ENCODE measurements around the gene MCC. TPM values are rescaled to one million over a fixed set of nuclear protein-coding genes. Genes with fewer than 3 reads are reported as not detected.

MCC gene
- total RNA-seq, 2 experiments from 2014 or later: 4.0 to 4.1 TPM

- H3K27ac Mint-ChIP-seq: no peak overlapping the region
- DNase-seq: no peak
- no peaks in the 10 kb centered on the region for H3K27me3 Mint-ChIP-seq
- CTCF ChIA-PET: interaction anchor here (0.6 to 1.2 kb wide), 2 partner anchors 36 to 223 kb away, joined by 3 to 4 read pairs; no protein-coding TSS in a partner anchor
- intact Hi-C loops (cut with micrococcal nuclease): no loop called here
- no peaks in the 10 kb centered on the region for H3K4me1 Mint-ChIP-seq (ENCODE audit: low read depth)
- POLR2A ChIA-PET: no interaction called here
- H3K36me3 Mint-ChIP-seq: no peaks in the 10 kb centered on the region
- H3K4me3 Mint-ChIP-seq: no peak overlapping the region
- H3K9me3 Mint-ChIP-seq: no peaks in the 10 kb centered on the region
Observed at GRCh38 chr5:113218906-113219517, 269.2 kb downstream of the MCC start.

GRCh38 chr5:113218200-113218599, 270.1 kb downstream of the MCC start:
- Mint-ChIP-seq H3K9me3 (no peaks in the 10 kb centered on the region), H3K27me3 (no peaks in the 10 kb centered on the region), H3K4me1 (ENCODE audit: low read depth) (no peaks in the 10 kb centered on the region), H3K4me3 (no peak overlapping the region), H3K27ac (no peak overlapping the region), H3K36me3 (no peaks in the 10 kb centered on the region)
- CTCF ChIA-PET: interaction anchor here (1.2 kb wide), 1 partner anchor 36 kb away, joined by 3 read pairs; no protein-coding TSS in a partner anchor
- intact Hi-C loops (cut with micrococcal nuclease): no loop called here
- DNase-seq: no peak
- POLR2A ChIA-PET: no interaction called here

GRCh38 chr5:113217619-113218184, 270.6 kb downstream of the MCC start:
- Mint-ChIP-seq H3K4me1 (ENCODE audit: low read depth) (no peaks in the 10 kb centered on the region), H3K27me3 (no peaks in the 10 kb centered on the region), H3K36me3 (no peaks in the 10 kb centered on the region), H3K9me3 (no peaks in the 10 kb centered on the region), H3K27ac (no peak overlapping the region), H3K4me3 (no peak overlapping the region)
- intact Hi-C loops (cut with micrococcal nuclease): no loop called here
- ChIA-PET POLR2A (no interaction called here), CTCF (interaction anchor here (1.2 kb wide), 1 partner anchor 35 kb away, joined by 3 read pairs; no protein-coding TSS in a partner anchor)
- no peak for DNase-seq

- Mint-ChIP-seq H3K27me3 (no peaks in the 10 kb centered on the region), H3K9me3 (no peaks in the 10 kb centered on the region), H3K4me1 (ENCODE audit: low read depth) (no peaks in the 10 kb centered on the region), H3K27ac (no peak overlapping the region), H3K4me3 (no peak overlapping the region), H3K36me3 (no peaks in the 10 kb centered on the region)
- POLR2A ChIA-PET: no interaction called here
- no peak for DNase-seq
- CTCF ChIA-PET: no interaction called here
- intact Hi-C loops (cut with micrococcal nuclease): no loop called here
Observed at GRCh38 chr5:113216545-113216944, 271.7 kb downstream of the MCC start.

DNA sequence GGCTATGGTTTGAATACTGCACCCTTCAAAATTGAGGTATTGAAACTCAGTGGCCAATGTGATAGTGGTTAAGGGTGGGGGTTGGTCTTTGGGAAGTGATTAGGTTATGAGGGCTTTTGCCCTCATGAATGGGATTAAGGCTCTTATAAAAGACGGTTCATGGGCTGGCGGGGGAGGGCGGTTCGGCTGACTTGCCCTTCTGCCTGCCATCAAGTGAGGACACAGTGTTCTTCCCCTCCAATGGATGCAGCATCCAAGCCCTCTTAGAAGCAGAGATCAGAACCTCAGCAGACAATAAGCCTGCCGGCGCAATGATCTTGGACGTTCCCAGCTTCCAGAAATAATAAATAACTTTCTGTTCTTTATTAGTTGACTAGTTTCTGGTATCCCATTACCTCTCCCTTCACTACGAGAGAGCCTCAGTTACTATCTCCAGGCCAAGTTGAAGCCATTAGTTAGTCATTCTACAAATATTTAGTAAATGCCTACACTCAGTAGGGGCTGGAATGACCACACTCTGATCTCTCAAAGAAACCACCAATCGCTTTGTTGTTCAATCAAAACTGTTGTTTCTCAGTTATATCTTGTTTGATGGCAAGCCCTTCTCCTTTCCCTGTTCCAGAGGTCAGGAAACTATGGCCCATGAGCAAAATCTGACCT, 272.7 kb downstream of the MCC start:
- Mint-ChIP-seq H3K27ac (no peak overlapping the region), H3K9me3 (no peaks in the 10 kb centered on the region), H3K36me3 (no peaks in the 10 kb centered on the region), H3K4me3 (no peak overlapping the region), H3K4me1 (ENCODE audit: low read depth) (no peaks in the 10 kb centered on the region), H3K27me3 (no peaks in the 10 kb centered on the region)
- ChIA-PET CTCF (no interaction called here), POLR2A (no interaction called here)
- intact Hi-C loops (cut with micrococcal nuclease): no loop called here
- DNase-seq: no peak

GRCh38 chr5:113214606-113215323, 273.5 kb downstream of the MCC start:
- DNase-seq: no peak
- intact Hi-C loops (cut with micrococcal nuclease): loop anchor here (5.0 kb wide), 1 partner anchor 217 kb away; no protein-coding TSS in a partner anchor
- no peaks in the 10 kb centered on the region for H3K9me3 Mint-ChIP-seq
- POLR2A ChIA-PET: no interaction called here
- no peaks in the 10 kb centered on the region for H3K27me3 Mint-ChIP-seq
- CTCF ChIA-PET: no interaction called here
- H3K4me3 Mint-ChIP-seq: no peak overlapping the region
- H3K27ac Mint-ChIP-seq: no peak overlapping the region
- H3K36me3 Mint-ChIP-seq: no peaks in the 10 kb centered on the region
- H3K4me1 Mint-ChIP-seq (ENCODE audit: low read depth): no peaks in the 10 kb centered on the region

DNA sequence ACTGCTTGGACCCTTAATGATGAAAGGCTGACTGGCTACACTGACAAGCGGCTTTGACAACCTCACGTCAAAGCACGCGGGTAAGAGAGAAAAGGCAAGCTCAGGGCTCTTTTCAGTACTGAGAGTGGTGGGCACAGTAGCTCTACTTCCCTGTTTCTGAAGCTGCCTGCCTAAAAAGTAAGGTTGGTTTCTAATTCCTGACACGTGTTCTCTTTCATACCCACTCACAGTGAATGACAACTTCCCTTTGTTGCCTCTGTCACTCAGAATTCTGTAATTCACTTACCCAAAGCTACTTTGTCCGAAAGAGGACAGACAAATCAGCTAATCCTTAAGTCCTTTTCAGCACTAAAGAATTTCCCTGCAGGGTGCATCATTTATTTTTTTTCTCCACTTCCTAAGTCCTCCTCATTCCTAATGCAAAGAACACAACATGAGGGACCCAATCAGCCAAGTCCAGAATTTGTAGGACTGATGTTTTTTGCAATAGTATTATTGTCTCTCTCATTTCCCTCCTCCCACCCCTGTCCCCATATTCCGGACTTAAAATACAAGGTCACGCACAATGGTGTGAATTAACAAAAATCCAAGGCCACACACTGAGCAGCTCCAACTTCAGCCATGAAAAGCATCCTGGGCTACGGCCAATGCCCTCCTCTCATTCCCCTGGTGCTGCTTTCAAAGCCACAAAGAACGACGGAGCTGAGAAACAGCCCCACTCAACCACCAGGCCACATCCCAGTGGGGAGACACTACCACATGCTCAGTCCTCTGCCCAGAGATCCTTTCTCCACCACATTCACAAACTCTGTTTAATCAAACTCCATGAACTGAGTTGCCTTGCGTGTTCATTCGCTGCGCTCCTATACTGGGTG, 274.5 kb downstream of the MCC start:
- no peaks in the 10 kb centered on the region for H3K27me3 Mint-ChIP-seq
- no peak for DNase-seq
- no peaks in the 10 kb centered on the region for H3K4me1 Mint-ChIP-seq (ENCODE audit: low read depth)
- H3K9me3 Mint-ChIP-seq: no peaks in the 10 kb centered on the region
- no peaks in the 10 kb centered on the region for H3K36me3 Mint-ChIP-seq
- H3K27ac Mint-ChIP-seq: no peak overlapping the region
- ChIA-PET POLR2A (no interaction called here), CTCF (no interaction called here)
- intact Hi-C loops (cut with micrococcal nuclease): loop anchor here (5.0 kb wide), 1 partner anchor 216 kb away; no protein-coding TSS in a partner anchor
- H3K4me3 Mint-ChIP-seq: no peak overlapping the region

DNA sequence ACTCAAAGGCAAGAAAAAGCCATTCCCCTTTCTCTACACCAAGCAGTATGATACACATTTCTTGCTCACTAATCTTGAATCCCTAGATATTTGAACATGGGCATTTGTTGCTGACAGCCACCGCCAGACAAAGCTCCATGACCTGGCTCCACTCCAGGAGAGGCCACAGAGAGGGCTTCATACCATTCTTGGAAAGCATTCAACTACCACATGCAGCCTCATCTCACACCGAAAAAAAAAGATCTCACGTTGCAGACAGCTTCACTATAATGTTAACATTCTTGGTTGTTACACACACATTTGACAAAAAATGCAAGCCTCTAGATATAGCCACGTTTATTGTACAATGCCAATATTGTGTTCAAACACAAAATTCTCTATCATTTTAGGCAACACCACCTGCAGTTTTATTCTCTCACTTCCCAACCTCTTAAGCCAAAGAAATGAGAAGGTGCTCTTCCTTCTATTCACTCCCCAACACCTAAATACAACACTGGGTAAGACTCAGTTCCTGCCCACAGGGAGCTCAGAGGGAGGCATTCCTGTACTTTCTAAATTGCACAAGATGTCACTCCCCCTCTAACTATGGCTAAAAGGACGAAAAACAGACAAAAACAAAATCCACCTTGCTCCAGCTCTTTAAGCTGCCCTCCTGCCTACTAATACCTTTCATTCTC, 275.9 kb downstream of the MCC start:
- H3K27me3 Mint-ChIP-seq: no peaks in the 10 kb centered on the region
- intact Hi-C loops (cut with micrococcal nuclease): loop anchor here (5.0 kb wide), 1 partner anchor 215 kb away; no protein-coding TSS in a partner anchor
- DNase-seq: no peak
- ChIA-PET CTCF (no interaction called here), POLR2A (no interaction called here)
- H3K9me3 Mint-ChIP-seq: no peaks in the 10 kb centered on the region
- H3K36me3 Mint-ChIP-seq: no peaks in the 10 kb centered on the region
- no peak overlapping the region for H3K27ac Mint-ChIP-seq
- no peaks in the 10 kb centered on the region for H3K4me1 Mint-ChIP-seq (ENCODE audit: low read depth)
- H3K4me3 Mint-ChIP-seq: no peak overlapping the region

GRCh38 chr5:113209498-113209897, 278.8 kb downstream of the MCC start:
- DNase-seq: no peak
- no peak overlapping the region for H3K27ac Mint-ChIP-seq
- no peaks in the 10 kb centered on the region for H3K36me3 Mint-ChIP-seq
- ChIA-PET CTCF (no interaction called here), POLR2A (no interaction called here)
- no peaks in the 10 kb centered on the region for H3K9me3 Mint-ChIP-seq
- no peak overlapping the region for H3K4me3 Mint-ChIP-seq
- intact Hi-C loops (cut with micrococcal nuclease): no loop called here
- no peaks in the 10 kb centered on the region for H3K4me1 Mint-ChIP-seq (ENCODE audit: low read depth)
- no peaks in the 10 kb centered on the region for H3K27me3 Mint-ChIP-seq

GRCh38 chr5:113205807-113206206, 282.4 kb downstream of the MCC start:
- DNase-seq: no peak
- no peaks in the 10 kb centered on the region for H3K4me1 Mint-ChIP-seq (ENCODE audit: low read depth)
- POLR2A ChIA-PET: no interaction called here

GRCh38 chr5:113205323-113205722, 282.9 kb downstream of the MCC start:
- Mint-ChIP-seq H3K4me3 (no peak overlapping the region), H3K9me3 (no peaks in the 10 kb centered on the region), H3K27me3 (no peaks in the 10 kb centered on the region), H3K4me1 (ENCODE audit: low read depth) (no peaks in the 10 kb centered on the region), H3K27ac (no peak overlapping the region), H3K36me3 (no peaks in the 10 kb centered on the region)
- no peak for DNase-seq
- intact Hi-C loops (cut with micrococcal nuclease): no loop called here
- ChIA-PET CTCF (interaction anchor here (1.0 kb wide), 1 partner anchor 38 kb away, joined by 3 read pairs; no protein-coding TSS in a partner anchor), POLR2A (no interaction called here)

More at GRCh38 chr5:113205807-113206206, 282.4 kb downstream of the MCC start:
- Mint-ChIP-seq H3K27me3 (no peaks in the 10 kb centered on the region), H3K4me3 (no peak overlapping the region), H3K36me3 (no peaks in the 10 kb centered on the region), H3K27ac (no peak overlapping the region), H3K9me3 (no peaks in the 10 kb centered on the region)
- intact Hi-C loops (cut with micrococcal nuclease): no loop called here
- CTCF ChIA-PET: interaction anchor here (1.0 kb wide), 1 partner anchor 38 kb away, joined by 3 read pairs; no protein-coding TSS in a partner anchor

All from activated CD4-positive, alpha-beta memory T cell treated with anti-CD3 and anti-CD28 coated beads for 36 hours (primary cell).